Embryonic facial prominence (tissue), 1 donor: ENCODE results near the gene ALB.

Experiments used
- DNase-seq: peaks from one replicate; pipeline ENCODE4 v3.0.0-alpha.2; 2016; ENCODE audit errors: extremely low spot score

ALB gene

DNA sequence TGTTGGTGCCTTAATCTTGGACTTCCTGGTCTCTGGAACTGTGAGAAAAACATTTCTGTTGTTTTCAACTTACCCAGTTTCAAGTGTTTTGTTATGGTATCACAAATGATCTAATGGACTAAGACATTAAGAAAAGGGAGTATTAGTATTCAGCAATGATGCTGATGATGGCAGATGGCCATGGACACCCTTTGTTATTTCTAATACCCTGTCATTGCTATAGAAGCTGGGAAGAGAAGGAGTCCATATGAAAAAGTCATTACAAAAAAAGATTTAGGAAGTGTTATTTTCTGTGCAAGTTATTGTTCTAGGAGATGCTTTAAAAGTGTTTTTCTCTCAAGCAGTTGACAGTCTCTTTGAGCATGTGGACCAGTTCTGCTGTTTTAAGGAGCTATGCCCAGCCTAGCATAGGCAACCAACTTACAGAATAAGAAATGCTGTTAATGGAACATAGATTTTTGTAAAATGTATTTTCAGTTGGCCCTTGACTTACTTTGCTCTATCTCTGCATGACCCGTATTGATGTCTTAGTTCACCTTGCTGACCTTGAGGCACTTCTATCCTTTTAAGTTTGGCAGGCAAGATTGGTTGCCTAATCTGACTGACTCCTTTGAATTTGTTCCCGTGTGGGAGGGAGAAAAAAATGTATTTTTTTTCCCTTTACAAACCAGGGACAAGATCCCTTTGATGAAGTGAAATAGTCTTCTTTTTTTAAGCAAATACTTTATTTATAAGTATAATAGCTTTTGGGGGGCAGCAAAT lies 25.9 kb downstream of the ALB start:
- DNase-seq: no peak

DNA sequence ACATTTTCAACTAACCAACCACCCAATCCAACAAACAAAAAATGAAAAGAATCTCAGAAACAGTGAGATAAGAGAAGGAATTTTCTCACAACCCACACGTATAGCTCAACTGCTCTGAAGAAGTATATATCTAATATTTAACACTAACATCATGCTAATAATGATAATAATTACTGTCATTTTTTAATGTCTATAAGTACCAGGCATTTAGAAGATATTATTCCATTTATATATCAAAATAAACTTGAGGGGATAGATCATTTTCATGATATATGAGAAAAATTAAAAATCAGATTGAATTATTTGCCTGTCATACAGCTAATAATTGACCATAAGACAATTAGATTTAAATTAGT lies 27.7 kb downstream of the ALB start:
- no peak for DNase-seq

DNA sequence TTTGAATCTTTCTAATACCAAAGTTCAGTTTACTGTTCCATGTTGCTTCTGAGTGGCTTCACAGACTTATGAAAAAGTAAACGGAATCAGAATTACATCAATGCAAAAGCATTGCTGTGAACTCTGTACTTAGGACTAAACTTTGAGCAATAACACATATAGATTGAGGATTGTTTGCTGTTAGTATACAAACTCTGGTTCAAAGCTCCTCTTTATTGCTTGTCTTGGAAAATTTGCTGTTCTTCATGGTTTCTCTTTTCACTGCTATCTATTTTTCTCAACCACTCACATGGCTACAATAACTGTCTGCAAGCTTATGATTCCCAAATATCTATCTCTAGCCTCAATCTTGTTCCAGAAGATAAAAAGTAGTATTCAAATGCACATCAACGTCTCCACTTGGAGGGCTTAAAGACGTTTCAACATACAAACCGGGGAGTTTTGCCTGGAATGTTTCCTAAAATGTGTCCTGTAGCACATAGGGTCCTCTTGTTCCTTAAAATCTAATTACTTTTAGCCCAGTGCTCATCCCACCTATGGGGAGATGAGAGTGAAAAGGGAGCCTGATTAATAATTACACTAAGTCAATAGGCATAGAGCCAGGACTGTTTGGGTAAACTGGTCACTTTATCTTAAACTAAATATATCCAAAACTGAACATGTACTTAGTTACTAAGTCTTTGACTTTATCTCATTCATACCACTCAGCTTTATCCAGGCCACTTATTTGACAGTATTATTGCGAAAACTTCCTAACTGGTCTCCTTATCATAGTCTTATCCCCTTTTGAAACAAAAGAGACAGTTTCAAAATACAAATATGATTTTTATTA lies 28.3 kb downstream of the ALB start:
- DNase-seq: no peak

DNA sequence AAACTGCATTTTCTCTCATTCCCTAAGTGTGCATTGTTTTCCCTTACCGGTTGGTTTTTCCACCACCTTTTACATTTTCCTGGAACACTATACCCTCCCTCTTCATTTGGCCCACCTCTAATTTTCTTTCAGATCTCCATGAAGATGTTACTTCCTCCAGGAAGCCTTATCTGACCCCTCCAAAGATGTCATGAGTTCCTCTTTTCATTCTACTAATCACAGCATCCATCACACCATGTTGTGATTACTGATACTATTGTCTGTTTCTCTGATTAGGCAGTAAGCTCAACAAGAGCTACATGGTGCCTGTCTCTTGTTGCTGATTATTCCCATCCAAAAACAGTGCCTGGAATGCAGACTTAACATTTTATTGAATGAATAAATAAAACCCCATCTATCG lies 29.1 kb downstream of the ALB start:
- DNase-seq: no peak

DNA sequence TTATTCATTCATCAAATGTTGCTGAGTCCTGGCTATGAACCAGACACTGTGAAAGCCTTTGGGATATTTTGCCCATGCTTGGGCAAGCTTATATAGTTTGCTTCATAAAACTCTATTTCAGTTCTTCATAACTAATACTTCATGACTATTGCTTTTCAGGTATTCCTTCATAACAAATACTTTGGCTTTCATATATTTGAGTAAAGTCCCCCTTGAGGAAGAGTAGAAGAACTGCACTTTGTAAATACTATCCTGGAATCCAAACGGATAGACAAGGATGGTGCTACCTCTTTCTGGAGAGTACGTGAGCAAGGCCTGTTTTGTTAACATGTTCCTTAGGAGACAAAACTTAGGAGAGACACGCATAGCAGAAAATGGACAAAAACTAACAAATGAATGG lies 30.2 kb downstream of the ALB start:
- DNase-seq: no peak

DNA sequence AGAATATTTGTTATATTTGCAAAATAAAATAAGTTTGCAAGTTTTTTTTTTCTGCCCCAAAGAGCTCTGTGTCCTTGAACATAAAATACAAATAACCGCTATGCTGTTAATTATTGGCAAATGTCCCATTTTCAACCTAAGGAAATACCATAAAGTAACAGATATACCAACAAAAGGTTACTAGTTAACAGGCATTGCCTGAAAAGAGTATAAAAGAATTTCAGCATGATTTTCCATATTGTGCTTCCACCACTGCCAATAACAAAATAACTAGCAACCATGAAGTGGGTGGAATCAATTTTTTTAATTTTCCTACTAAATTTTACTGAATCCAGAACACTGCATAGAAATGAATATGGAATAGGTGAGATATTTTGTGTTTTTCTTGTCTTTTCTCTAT lies 31.9 kb downstream of the ALB start, which contains the start of gene AFP:
Gene AFP, plus strand, starts transcription at position 238 of the 400 bp plus-strand sequence. Its CDS starts 42 bp downstream, at position 280.
- DNase-seq: no peak

DNA sequence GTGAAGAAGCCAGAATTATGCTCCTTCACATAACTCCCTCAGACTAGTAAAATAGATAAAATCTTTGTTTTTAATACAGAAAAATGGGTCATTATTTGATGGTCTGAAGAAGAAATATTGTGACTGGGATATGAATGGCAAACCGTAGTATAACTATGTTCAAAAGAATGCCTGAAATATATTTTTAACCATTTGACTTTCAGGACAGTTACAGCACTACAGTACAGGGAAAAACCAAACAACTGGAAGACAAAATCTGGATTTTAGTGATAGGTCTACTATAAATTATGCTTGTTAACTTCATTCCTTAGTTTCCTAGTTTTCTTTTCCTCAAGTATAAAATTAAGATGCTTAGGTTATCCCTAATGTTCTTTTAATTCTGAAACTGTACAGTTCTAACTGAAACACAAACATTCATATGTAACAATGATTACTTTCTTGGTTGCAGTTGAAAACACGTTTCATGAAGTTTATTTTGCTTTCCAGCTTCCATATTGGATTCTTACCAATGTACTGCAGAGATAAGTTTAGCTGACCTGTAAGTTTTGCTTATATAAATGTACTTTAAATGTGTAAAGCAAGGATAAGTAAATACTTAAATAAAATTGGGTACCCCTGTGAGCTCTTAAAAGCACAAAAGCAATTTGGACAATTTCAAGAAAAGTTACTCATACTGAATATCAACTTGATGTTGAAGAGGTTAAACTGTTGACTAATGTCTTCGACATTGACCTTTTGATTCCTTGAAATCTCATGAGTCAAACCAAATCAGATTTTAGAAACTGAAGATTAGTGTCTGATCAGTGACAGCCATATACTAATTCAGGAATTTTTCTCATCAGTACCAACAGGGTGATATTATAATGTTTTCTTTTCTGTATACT lies 32.8 kb downstream of the ALB start:
- DNase-seq: no peak

DNA sequence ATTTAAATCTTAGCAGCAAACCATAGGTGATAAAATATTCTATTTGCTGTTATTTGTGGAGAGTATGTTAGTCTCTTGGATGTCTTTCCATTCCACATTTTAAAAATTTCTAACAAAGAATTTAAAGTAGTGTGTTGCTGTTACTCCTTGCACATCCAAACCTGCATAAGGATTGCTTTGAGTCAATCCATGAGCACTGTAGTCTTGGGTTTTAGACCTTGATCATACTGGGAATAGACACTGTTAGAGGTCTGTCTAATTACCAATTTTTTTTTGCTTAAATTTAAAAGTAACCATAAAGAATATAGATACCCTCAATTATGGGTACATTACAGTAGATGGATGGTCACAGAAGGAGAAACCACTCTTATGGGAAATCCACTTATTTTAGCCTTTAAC lies 33.5 kb downstream of the ALB start:
- no peak for DNase-seq

DNA sequence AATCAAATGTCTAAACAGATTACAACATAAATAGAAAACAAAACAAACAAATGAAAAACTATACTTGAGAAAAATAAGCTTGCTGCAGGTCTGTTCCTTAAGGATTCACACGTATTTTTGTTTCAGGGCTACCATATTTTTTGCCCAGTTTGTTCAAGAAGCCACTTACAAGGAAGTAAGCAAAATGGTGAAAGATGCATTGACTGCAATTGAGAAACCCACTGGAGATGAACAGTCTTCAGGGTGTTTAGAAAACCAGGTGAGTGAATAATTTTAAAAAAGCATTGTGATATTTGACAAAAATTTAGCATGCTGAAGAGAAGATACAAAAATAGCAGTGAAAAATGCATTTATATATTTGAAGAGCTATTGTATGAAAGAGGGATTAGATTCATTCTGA lies 34.0 kb downstream of the ALB start:
- no peak for DNase-seq

DNA sequence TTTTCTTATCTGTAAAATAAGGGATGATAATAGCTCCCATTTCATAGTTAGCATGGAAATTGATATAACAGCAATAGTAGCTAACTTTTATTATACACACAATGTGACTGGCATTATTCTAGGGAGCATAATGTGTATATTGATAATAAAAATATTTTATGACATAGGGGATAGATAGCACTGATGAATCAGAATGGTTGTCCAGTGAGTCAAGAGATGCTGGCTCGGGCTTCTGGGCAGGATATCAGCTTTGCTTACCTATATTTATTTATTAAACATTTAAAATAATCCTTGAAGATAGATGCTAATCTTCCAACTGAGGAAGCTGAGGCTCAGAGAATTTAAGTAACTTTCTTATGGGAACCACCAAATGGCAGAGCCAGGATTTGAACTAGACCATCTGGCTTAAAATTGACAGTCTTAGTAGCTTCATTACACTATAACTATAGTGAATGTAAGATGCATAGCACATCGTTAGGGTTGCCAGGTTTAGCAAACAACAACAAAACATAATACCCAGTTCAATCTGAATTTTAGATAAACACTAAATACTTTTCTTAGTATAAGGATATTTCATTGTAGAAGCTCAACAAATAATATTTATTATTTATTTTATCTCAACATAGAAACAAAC lies 34.6 kb downstream of the ALB start:
- DNase-seq: no peak

DNA sequence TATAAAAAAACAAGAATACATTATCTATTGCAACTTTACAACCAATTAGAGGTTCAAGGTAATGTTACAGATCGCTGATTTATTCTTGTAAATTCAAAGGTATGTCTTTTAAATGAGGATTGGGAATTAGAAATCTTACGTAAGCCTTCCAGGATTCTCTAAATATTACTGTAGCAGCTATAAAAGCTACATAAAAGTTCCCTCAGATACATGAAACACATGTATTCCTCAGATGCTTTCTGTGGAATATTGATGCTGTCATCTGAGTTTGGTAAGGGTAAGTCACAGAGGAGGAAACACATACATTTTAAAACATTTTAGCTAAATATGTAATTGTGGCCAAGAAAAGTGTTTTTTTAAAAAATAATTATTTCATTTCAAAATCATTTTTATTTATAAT lies 35.4 kb downstream of the ALB start:
- no peak for DNase-seq

DNA sequence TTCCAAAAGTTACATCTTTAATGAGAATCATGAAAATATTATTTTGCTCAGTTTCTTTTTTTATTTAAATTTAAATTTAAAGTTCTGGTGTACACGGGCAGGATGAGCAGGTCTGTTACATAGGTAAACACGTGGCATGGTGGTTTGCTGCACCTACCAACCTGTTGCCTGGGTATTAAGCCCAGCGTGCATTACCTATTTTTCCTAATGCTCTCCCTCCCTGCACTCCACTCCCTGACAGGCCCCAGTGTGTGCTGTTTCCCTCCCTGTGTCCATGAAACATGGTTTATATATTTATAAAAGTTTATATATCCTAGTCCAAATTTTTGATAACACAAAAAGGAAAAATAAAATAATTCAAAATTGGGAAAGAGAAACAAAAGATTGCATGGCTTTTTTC lies 35.9 kb downstream of the ALB start:
- no peak for DNase-seq

DNA sequence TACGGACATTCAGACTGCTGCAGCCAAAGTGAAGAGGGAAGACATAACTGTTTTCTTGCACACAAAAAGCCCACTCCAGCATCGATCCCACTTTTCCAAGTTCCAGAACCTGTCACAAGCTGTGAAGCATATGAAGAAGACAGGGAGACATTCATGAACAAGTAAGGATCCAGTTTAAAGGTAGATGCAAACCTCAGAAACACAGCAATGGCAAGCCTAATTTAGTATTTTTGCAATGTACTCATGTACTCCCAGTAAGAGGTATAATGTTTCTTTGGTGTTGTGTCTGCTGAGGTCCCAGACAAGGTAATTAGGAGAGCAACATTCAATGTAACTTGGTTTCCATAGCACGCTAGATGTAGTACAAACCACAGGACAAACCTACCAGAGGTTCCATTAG lies 36.6 kb downstream of the ALB start:
- DNase-seq: no peak

DNA sequence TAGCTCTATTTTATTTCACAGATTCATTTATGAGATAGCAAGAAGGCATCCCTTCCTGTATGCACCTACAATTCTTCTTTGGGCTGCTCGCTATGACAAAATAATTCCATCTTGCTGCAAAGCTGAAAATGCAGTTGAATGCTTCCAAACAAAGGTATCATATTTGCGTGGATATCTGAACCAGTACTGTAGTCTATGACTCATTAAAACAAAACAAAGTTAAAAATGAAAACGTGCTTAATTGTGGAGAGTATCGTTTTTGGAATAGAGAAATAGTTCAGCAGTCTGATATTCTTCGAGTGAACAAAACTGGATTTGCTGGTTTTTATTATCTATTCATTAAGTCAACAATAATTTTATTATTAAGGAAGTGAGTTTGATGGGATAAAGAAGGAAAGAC lies 38.2 kb downstream of the ALB start:
- no peak for DNase-seq

DNA sequence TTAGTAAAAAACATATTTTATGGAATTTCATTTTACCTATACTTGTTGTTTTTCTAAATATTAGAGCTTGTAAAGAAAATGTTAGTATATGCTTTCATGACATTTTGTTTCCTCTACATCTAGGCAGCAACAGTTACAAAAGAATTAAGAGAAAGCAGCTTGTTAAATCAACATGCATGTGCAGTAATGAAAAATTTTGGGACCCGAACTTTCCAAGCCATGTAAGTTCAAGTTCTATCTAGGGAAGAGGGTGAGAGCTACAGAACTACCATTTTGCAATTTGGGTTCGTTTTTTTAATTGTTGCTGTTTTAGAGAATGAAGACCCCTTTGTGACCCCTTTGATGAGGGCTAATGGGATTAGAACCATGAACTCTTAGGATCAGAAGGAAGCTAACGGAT lies 39.1 kb downstream of the ALB start:
- no peak for DNase-seq

DNA sequence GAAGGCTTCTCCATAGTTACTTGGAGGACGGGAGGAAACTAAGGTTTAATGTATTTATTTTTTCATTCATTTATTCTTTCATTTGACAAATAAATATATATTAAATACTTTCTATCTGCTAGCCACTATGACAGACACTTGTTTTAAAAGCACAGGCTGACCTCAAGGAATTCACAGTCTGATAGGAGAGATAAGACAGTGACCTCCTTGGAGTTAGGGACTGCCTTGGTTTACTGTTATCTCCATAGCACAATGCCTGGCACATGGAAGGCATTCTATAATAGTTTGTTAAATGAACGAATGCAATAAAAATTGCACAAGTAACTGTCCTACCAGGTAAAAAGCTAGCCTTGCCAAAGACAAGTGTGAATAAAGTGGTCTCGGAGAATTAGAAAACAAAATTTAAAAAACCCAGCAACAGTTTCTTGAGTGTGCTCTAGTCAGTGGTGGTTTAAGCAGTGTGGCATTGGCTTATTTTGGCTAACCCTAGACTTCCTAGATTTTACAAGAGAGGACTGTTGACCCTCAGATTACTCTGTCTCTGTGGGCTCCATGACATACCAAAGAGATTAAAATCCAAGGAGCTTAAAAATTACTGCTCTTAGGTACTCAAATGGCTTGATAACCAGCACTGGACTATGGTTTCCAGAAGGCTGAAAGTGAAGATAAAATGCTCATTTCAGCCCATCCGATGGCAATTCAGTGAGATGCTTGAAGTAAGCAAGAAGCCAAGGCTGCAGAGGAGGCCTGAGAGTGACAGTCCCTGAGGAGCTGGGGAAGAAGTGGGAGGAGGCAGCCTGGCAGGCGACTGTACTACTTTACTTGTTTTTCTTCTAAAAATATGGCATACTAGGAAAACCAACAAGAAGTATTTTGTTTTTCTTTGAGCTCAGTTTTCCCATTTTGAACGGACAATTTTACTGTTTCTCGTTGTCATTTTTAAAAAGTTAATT lies 41.6 kb downstream of the ALB start:
- DNase-seq: no peak

DNA sequence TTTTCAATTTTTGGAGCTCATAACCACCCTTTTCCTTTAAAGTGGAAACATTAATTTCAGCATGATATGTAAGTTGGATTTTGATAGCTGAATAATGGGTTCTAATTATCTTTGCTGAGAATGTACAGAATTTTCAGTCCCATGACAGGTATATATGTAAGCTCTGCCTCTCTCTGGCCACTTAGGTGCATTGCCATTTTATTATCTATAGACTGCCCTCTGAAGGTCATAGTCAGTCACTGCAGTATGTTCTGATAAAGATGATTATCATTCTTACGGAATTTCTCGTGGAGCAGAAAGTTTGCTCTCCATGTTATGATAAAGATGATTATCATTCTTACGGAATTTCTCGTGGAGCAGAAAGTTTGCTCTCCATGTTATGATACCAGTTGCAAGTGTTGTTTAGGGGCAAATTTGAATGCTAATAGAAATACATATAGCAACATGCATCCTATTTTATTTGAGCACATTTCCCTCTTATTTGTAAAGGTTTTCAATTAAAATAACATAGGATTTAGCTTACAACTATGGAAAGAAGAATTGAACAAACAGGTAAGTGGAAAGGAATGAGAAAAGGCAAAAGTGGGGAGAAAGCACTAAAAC lies 42.4 kb downstream of the ALB start:
- peak; percentile 43 for DNase-seq

DNA sequence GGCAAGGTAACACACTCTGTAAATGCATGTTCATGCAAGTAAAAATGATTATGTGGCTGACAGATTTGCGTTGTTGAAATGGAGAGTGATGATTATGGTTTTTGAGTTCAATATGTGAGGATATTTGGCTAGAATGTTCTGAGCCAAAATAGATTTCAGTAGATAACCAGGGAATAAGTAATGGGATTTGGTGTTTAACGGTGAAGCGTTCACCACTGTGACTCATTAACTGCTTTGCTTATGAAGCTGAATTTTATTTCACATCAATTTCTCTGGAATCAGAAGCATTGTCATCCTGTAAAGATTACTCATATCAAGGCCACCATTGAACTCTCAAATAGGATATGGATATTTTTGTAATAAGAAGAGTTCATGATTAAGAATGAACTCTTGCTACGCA lies 43.6 kb downstream of the ALB start:
- no peak for DNase-seq

DNA sequence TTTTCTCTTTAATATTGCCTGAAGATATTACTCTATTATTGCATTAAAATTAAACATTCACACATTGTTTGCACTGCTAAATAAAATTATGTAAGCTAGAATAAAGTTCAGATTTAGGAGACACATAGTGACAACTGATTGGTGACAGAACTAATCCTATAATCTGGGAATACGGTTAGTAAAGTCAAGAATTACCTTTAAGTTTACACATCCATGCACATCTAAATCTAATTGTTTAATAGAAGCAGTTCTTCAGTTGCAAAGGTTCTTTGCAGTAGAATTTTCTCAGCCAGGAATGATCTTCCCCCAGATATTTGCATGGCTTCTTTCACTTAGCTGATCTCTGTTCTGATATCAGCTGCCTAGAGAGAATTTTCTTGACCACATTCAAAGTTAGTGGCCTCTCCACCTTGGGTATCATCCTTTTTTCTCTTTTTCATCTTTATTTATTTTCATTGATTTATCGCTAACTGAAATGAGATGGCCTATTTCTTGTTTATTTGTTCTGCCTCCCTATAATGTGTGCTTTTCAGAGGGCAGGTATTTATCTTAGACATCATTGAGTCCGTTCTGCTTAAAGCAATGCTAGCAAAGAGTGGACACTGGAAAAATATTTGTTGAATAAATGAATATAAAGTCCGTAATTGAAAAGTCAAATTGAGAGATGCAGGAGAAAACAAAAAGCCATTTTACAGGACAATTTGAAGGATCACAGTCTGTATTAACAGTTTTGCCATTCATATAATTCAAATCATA lies 44.5 kb downstream of the ALB start:
- no peak for DNase-seq
